ENCODE data around the gene IL9R. TPM values are rescaled to one million over a fixed set of nuclear protein-coding genes. Genes with fewer than 3 reads are reported as not detected.

IL9R gene
- total and polyA plus RNA-seq, 2 experiments from 2014 or later = 0.31 to 0.39 TPM

DNA sequence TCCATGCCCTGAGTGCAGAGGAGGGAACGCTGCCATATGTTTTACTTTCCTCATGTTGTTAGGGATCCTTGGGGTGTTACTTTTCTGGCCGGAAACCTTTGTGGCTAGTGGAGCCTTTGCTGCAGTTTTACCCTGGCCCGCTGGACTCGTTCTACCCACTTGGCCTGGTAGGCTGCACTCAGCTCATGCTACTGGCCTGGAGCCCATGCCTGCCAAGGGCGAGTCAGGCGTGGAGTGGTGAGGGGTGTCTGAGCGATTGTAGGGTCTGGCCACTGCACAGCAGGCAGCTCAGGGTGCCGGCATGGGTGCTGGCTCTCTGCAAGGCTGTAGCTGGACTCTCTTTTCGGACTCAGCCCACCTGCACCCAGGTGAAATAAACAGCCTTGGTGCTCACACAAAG, 41.4 kb upstream of the IL9R start (continued):
- TF ChIP-seq, protein P1, sequence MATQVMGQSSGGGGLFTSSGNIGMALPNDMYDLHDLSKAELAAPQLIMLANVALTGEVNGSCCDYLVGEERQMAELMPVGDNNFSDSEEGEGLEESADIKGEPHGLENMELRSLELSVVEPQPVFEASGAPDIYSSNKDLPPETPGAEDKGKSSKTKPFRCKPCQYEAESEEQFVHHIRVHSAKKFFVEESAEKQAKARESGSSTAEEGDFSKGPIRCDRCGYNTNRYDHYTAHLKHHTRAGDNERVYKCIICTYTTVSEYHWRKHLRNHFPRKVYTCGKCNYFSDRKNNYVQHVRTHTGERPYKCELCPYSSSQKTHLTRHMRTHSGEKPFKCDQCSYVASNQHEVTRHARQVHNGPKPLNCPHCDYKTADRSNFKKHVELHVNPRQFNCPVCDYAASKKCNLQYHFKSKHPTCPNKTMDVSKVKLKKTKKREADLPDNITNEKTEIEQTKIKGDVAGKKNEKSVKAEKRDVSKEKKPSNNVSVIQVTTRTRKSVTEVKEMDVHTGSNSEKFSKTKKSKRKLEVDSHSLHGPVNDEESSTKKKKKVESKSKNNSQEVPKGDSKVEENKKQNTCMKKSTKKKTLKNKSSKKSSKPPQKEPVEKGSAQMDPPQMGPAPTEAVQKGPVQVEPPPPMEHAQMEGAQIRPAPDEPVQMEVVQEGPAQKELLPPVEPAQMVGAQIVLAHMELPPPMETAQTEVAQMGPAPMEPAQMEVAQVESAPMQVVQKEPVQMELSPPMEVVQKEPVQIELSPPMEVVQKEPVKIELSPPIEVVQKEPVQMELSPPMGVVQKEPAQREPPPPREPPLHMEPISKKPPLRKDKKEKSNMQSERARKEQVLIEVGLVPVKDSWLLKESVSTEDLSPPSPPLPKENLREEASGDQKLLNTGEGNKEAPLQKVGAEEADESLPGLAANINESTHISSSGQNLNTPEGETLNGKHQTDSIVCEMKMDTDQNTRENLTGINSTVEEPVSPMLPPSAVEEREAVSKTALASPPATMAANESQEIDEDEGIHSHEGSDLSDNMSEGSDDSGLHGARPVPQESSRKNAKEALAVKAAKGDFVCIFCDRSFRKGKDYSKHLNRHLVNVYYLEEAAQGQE (IDR thresholded peaks at IDR 0.05; ENCODE audit: unreplicated experiment) = no peak
- TF ChIP-seq EZH2phosphoT487 (IDR thresholded peaks at IDR 0.05; ENCODE audit: unreplicated experiment) (no peak), ZNF331 (CRISPR knock-in tag; IDR thresholded peaks at IDR 0.05; ENCODE audit: low read depth) (no peak), EZH2 (IDR thresholded peaks at IDR 0.05; ENCODE audit: low read depth, unreplicated experiment) (no peak), JUNB (IDR thresholded peaks at IDR 0.05; ENCODE audit: unreplicated experiment) (no peak), ZNF114 (CRISPR knock-in tag; IDR thresholded peaks at IDR 0.05) (no peak), POLR2AphosphoS5 (IDR thresholded peaks at IDR 0.05; ENCODE audit: low read depth) (no peak), STAT1 (IDR thresholded peaks at IDR 0.05; ENCODE audit: unreplicated experiment) (no peak)
- TF ChIP-seq, protein P2, sequence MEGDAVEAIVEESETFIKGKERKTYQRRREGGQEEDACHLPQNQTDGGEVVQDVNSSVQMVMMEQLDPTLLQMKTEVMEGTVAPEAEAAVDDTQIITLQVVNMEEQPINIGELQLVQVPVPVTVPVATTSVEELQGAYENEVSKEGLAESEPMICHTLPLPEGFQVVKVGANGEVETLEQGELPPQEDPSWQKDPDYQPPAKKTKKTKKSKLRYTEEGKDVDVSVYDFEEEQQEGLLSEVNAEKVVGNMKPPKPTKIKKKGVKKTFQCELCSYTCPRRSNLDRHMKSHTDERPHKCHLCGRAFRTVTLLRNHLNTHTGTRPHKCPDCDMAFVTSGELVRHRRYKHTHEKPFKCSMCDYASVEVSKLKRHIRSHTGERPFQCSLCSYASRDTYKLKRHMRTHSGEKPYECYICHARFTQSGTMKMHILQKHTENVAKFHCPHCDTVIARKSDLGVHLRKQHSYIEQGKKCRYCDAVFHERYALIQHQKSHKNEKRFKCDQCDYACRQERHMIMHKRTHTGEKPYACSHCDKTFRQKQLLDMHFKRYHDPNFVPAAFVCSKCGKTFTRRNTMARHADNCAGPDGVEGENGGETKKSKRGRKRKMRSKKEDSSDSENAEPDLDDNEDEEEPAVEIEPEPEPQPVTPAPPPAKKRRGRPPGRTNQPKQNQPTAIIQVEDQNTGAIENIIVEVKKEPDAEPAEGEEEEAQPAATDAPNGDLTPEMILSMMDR (conservative IDR thresholded peaks at IDR 0.05; ENCODE audit: low read depth in 2 of 2) = no peak

DNA sequence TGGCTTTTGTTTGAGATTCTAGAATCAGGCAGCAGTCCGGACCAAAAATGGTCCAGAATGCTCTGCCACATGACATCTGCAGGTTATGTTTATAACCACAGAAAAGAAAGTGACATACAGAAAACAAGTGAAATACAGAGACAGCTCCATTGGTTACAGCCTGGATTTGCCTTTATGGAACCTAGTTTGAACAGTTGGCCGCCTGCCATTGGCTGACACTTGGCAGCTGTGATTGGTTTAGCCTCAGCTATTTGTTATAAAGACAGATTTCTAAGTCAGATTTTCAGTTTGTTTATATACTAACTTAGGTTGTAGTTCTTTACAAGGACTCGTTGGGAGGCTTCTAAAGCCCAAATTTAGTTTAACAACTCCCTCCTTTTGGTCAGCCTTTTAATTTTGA, 40.8 kb upstream of the IL9R start:
- H3K9me3 Mint-ChIP-seq = peaks cover 57% of the 10 kb centered on the region
- no peaks in the 10 kb centered on the region for H3K27me3 Mint-ChIP-seq (ENCODE audit: insufficient read depth, low read depth, poor library complexity)
- no peaks in the 10 kb centered on the region for H4K20me1 ChIP-seq (replicated peaks; ENCODE audit: insufficient read depth)
- no peak overlapping the region for H2AFZ ChIP-seq
- ATAC-seq (no peak), DNase-seq (ENCODE audit: low spot score) (no peak)
- 0 out of 2 replicates have a peak, but pooled peaks cover 5% of the 10 kb centered on the region for H3K9me2 ChIP-seq (ENCODE audit: insufficient read depth)
- H3F3A ChIP-seq (replicated peaks; ENCODE audit: low read depth) = no peaks in the 10 kb centered on the region
- H3K27ac ChIP-seq (ENCODE audit: low read depth) = no peak overlapping the region
- peaks cover 21% of the 10 kb centered on the region; the same call in 2 of the 3 replicates for H3K4me1 Mint-ChIP-seq
- no peaks in the 10 kb centered on the region for H3K79me2 ChIP-seq (replicated peaks; ENCODE audit: insufficient read depth)
- H3K27me3 ChIP-seq (ENCODE audit: insufficient read depth) = no peaks in the 10 kb centered on the region
- H3K4me3 ChIP-seq = no peak overlapping the region
- H3K36me3 Mint-ChIP-seq (ENCODE audit: low read depth) = peaks cover 13% of the 10 kb centered on the region; the same call in 2 of the 3 replicates
- no peaks in the 10 kb centered on the region; the same call in 1 of the 2 replicates for H3K36me3 ChIP-seq (ENCODE audit: insufficient read depth)
- H3K4me3 Mint-ChIP-seq = no peak overlapping the region
- H3K4me2 ChIP-seq = no peak overlapping the region
- H3K4me1 ChIP-seq (ENCODE audit: insufficient read depth) = peaks cover 24% of the 10 kb centered on the region
- H3K27ac Mint-ChIP-seq = no peak overlapping the region
- TF ChIP-seq STAT1 (IDR thresholded peaks at IDR 0.05; ENCODE audit: unreplicated experiment) (no peak), CREB1 (CRISPR knock-in tag; IDR thresholded peaks at IDR 0.05; ENCODE audit: low read depth) (no peak), EZH2 (IDR thresholded peaks at IDR 0.05; ENCODE audit: low read depth, unreplicated experiment) (no peak), ZNF331 (CRISPR knock-in tag; IDR thresholded peaks at IDR 0.05; ENCODE audit: low read depth) (no peak)
- TF ChIP-seq, protein P3, sequence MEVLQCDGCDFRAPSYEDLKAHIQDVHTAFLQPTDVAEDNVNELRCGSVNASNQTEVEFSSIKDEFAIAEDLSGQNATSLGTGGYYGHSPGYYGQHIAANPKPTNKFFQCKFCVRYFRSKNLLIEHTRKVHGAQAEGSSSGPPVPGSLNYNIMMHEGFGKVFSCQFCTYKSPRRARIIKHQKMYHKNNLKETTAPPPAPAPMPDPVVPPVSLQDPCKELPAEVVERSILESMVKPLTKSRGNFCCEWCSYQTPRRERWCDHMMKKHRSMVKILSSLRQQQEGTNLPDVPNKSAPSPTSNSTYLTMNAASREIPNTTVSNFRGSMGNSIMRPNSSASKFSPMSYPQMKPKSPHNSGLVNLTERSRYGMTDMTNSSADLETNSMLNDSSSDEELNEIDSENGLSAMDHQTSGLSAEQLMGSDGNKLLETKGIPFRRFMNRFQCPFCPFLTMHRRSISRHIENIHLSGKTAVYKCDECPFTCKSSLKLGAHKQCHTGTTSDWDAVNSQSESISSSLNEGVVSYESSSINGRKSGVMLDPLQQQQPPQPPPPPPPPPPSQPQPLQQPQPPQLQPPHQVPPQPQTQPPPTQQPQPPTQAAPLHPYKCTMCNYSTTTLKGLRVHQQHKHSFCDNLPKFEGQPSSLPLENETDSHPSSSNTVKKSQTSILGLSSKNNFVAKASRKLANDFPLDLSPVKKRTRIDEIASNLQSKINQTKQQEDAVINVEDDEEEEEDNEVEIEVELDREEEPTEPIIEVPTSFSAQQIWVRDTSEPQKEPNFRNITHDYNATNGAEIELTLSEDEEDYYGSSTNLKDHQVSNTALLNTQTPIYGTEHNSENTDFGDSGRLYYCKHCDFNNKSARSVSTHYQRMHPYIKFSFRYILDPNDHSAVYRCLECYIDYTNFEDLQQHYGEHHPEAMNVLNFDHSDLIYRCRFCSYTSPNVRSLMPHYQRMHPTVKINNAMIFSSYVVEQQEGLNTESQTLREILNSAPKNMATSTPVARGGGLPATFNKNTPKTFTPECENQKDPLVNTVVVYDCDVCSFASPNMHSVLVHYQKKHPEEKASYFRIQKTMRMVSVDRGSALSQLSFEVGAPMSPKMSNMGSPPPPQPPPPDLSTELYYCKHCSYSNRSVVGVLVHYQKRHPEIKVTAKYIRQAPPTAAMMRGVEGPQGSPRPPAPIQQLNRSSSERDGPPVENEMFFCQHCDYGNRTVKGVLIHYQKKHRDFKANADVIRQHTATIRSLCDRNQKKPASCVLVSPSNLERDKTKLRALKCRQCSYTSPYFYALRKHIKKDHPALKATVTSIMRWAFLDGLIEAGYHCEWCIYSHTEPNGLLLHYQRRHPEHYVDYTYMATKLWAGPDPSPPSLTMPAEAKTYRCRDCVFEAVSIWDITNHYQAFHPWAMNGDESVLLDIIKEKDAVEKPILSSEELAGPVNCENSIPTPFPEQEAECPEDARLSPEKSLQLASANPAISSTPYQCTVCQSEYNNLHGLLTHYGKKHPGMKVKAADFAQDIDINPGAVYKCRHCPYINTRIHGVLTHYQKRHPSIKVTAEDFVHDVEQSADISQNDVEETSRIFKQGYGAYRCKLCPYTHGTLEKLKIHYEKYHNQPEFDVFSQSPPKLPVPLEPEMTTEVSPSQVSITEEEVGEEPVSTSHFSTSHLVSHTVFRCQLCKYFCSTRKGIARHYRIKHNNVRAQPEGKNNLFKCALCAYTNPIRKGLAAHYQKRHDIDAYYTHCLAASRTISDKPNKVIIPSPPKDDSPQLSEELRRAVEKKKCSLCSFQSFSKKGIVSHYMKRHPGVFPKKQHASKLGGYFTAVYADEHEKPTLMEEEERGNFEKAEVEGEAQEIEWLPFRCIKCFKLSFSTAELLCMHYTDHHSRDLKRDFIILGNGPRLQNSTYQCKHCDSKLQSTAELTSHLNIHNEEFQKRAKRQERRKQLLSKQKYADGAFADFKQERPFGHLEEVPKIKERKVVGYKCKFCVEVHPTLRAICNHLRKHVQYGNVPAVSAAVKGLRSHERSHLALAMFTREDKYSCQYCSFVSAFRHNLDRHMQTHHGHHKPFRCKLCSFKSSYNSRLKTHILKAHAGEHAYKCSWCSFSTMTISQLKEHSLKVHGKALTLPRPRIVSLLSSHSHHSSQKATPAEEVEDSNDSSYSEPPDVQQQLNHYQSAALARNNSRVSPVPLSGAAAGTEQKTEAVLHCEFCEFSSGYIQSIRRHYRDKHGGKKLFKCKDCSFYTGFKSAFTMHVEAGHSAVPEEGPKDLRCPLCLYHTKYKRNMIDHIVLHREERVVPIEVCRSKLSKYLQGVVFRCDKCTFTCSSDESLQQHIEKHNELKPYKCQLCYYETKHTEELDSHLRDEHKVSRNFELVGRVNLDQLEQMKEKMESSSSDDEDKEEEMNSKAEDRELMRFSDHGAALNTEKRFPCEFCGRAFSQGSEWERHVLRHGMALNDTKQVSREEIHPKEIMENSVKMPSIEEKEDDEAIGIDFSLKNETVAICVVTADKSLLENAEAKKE (CRISPR knock-in tag; IDR thresholded peaks at IDR 0.05) = no peak
- TF ChIP-seq, protein P2 (conservative IDR thresholded peaks at IDR 0.05; ENCODE audit: low read depth in 2 of 2) = no peak

Data from GM23338 (cell line).